Activated CD8-positive, alpha-beta memory T cell treated with anti-CD3 and anti-CD28 coated beads, Interleukin-2, amount 50 U/mL, for 1 hour (primary cell): Measurements from ENCODE around the gene PPP1R12B.
"Not testable (repeated sequence)": the region's sequence is repeated elsewhere in the genome, so short reads cannot be mapped to it uniquely, and the experiment has no call there.

Experiments used
- DNase-seq: peaks from one replicate; pipeline ENCODE4 v3.0.0-alpha.2; 2020; ENCODE audit errors: extremely low read depth

Gene PPP1R12B

DNA sequence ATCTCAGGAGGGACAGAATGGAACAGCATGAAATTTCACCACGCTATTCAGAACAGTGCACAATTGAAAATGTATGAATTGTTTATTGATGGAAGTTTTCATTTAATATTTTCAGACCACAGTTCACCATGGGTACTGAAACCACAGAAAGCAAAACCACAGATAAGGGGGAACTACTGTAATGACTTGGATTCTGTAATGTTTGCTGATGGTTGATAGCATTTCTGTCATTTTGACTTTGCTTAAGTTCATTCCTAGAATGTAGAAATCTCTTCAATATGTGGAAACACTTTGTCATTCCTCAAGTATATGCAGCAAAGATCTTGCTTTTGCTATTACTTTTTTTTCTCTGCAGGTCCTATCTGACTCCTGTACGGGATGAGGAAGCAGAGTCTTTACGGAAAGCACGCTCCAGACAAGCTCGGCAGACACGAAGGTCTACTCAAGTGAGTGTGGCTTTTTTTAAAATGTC, 139.7 kb downstream of the PPP1R12B start:
- DNase-seq = not testable (repeated sequence)

DNA sequence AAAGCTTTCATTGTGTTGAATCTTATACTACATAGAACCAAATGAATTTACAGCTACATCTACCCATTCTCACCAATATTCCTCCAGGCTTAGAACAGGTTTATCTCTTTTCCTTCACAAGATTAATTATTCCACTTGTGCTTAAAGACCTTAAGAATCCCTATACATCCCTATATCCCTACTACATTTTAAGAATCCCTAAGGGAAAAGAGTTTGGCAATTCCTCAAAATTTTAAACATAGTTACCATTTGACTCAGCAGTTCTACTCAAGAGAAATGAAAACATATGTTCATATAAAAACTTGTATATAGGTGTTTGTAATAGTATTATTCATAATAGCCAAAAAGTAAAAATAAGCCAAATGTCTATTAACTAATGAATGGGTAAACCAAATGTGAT, 140.6 kb downstream of the PPP1R12B start:
- DNase-seq = not testable (repeated sequence)

DNA sequence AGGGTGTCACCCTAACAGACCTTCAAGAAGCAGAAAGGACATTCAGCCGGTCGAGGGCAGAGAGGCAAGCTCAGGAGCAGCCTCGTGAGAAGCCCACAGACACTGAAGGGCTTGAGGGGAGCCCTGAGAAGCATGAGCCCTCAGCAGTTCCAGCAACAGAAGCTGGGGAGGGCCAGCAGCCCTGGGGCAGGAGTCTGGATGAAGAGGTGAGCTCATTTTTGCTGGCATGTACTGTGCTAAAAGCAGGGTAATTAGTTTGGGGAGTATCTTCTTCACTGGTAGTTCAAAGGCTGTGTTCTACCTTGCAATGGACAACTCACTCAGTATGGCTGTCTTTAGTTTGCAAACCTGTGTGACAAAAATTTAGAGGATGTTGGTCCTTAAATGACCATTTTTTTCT, 144.6 kb downstream of the PPP1R12B start:
- DNase-seq = not testable (repeated sequence)

DNA sequence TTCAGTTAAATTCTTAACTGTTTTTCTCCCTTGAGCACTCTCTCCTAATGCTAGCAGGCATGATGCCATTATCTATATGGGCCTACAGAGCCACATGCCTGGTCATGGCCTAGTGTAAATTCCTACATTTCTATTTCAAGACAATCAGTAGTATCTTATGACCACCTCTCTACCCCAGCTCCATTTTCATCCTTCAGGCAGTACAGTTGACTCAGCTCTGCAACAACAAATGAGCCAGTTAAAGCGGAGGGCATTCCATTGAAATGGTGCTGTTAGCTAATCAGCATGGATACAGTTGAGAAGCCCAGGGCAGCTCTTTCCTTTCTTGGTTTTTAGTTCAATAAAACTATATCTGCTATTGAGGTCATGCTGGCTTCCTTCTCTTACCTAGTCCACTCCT, 150.0 kb downstream of the PPP1R12B start:
- no peak for DNase-seq

DNA sequence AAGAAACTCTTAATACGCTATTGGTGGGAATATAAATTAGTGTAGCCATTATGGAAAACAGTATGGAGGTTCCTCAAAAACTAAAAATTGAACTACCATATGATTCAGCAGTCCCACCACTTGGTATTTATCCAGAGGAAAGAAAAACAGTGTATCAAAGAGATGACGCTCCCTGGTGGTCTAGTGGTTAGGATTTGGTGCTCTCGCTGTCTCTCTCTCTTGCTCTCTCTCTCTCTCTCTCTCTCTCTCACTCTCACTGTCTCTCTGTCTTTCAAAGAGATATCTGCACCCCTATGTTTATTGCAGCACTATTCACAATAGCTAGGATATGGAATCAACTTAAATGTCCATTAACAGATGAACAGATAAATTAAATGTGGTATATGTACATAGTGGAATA, 151.5 kb downstream of the PPP1R12B start:
- not testable (repeated sequence) for DNase-seq

DNA sequence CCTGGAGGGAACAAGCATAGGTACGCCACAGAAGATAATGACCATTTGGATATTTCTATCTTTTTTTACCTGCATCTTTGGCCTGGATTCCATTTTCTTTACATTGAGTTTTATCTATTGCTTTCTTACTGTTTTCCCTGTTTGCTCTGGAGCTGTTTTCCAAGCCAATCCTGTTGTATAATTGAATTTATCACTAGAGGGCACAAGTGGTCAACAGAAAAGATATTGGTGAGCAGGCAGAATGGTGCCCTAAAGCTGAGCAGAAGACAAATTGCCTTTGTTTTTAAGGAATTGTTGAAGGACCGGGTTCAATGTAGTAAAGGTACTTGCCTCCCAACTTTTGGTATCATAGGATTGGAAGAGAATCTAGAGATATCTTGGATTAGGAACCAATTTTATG, 152.8 kb downstream of the PPP1R12B start:
- no peak for DNase-seq

DNA sequence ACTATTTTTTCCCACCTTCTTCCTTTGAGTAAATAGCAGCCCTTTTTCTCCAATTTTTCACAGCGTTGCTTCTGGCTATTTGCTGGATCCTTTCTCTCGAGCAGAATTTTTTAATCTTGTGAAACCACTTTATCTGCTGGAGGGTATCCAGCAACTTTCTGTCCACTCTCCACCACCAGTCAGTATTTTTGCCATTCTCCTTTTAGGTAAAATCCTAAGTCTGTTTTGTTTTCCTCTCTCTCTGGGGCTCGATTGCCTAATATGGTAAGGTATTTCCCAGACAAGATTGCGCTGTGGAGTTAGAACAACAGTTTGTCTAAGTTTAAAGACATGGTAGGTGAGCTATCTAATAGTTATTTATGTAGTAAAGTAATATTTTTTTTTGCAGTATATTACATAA, 156.9 kb downstream of the PPP1R12B start:
- DNase-seq = no peak

DNA sequence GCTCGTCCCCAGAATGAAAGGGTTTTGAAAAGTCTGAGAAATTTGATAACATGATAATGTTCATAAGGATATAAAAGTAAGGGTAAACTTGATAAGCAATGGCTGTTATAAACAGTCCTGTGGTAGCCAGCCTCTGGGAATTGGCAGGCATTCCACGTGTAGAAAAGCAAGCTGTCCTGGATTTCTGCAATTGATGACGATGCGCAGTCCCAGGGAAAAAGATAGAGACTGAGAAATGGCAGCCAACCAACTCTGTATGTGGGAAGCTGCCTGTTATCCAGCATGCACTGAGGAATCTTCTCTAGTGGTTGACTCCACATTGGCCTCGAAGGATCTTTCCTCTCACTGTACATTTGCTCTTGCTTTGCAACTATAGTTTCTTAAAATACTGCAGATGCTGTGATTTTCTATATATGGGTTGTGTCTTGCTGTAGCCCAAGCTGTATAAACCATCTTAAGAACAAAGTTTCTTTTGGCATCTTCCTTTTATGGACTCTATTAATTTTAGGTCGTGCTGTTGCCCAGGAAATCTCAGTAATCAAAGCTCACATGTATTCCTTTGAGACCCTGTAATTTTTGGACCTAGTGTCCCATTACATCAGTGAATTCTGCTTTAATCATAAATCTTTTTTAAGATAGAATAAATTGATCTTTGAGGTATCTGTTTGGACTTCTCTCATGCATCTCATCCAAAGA, 157.5 kb downstream of the PPP1R12B start:
- DNase-seq = not testable (repeated sequence)

DNA sequence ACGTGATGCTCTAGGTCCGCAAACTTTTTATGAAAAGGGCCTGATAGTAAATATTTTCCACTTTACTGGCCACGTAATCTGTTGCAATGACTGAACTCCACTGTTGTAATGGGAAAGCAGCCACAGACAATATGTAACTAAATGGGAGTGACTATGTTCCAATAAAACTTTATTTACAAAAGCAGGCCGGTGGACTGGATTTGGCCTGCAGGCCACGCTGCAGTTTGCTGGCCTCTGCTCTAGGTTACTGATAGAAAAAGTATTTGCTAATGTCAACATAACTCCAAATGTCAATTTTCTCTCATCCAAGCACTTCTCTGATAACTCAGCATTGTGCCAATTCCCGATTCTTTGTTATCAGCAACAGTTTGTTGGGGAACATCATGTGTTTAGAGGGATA, 160.4 kb downstream of the PPP1R12B start:
- not testable (repeated sequence) for DNase-seq

DNA sequence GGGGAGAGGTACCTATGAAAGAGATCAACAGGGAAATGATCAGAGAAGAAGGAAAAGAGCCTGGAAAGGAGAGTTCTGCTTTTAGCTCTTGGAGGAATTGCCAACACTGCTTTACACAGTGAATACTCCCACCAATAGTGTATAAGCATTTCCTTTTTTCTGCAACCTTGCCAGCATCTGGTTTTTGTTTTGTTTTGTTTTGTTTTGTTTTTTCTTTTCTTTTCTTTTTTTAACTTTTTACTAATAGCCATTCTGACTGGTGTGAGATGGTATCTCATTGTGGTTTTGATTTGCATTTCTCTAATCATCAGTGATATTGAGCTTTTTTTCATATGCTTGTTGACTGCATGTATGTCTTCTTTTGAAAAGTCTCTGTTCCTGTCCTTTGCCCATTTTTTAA, 165.4 kb downstream of the PPP1R12B start:
- not testable (repeated sequence) for DNase-seq

DNA sequence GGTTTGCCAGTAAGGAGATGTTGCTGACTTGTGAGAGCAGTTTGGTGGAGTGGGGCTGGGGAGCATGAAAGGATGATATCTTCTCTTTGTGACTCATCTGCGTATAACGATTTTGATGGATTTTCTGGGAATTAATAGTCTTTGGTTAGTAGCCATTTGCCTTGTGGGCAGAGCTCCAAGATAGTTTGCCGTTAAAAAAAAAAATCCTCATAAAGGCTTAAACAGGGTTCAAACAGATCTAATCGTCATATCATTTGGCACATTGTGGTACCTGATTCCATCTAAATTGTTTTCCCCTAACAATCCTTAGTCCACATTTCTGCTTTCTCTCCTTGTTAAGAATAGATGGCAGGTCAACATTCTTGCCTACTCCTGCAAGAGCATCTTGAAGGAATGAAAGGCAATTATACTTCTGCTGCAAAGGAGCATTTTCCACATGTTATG, 168.0 kb downstream of the PPP1R12B start:
- no peak for DNase-seq

DNA sequence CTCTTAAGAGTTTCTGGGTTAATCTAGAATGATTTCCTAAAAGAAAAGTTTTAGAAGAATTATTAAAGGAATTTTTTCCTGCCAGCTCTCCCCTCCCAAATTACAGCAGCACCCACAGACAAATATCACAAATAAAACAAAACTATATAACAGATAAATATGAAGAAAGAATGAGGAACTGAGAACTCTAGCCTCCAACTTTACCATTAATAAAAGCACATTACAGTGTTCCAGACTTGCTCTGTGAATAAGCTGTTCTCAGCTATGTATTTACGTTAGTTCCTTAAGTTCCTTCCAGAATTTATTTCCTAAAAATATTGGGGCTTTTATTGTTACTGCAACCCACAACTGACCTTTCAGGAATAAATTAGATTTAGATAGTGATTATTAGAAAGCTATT, 168.6 kb downstream of the PPP1R12B start:
- not testable (repeated sequence) for DNase-seq

DNA sequence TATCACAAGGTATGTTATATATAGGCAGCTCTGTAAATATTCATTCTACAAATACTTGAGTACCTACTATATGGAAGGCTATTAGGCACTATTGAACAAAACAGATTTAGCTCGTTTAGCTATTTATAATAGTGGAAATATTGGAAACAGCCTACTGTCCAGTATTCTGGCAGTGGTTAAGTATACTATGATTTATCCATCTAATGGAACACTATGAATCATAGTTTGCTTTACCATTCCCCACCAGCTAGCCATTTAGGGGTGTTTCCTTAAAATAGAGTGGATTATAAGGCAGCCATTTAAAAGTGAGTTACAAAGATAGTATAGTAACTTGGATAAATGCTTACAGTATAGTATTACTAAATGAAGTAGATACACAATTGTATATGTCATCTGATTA, 169.7 kb downstream of the PPP1R12B start:
- not testable (repeated sequence) for DNase-seq

DNA sequence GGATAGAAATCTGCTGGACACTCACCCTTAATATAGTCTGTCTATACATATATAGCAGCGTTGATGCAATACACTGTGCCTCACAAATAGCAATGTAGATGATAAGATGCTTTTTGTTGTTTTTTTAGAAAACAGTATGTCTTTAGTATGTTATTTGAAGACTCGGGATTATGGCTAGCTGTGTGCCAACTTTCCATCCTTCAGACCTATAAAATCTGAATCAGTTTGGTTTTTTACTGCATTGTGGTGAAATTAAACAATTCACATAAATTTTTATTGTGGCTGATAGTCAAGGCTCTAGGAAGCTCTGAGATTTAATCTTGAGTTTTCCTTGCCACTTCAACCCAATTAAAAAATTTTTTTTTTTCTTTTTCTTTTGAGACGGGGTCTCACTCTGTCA, 170.4 kb downstream of the PPP1R12B start:
- not testable (repeated sequence) for DNase-seq

DNA sequence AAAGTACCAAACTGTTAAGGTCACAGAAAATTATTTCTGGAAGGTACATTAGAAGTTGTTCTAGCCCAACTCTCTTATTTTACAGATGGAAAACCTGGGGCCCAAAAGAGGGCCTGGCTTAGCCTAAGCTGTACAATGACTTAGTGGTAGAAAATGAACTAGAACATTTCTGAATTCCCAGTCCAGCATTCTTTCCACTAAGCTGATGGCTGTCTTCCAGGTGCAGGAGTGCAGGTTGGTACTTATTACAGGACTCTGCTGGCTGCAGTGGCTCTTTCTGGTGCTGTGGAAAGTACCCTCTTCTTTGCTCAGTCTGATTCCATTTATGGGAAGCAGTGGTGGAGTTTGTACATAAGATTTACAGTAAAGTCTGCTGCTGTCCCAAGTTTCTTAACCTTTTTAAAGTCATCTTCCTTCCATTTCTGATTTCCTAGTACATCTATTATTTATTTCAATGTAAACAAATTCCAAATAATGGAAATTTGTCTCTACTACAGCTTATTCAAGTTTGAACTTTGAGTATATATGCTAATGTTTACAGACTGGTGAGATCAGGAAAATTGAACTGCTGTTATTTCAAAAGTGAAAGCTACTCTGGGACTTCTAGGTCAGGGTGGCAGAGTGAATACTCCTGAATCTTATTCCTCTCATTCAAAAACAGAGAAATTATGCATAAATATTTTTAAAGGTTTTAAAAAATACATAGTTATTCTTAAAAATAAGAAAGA, 171.8 kb downstream of the PPP1R12B start:
- not testable (repeated sequence) for DNase-seq

DNA sequence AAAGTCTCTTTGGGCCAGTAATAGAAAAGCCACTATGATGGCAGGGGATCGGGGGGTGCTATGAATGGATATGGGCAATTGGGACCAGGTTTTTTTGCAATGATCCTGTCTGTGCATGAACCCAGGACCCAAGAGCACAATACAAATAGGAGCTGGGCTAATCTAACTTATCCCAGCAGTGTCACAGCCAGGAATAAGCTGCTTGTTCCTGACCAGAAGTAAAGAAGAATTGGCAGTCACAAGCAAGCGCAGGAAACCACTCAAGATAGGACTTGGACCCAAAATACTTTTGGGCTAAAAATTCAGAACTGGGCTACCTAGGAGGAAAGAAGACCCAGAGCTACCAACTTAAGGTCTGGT, 172.3 kb downstream of the PPP1R12B start:
- DNase-seq = not testable (repeated sequence)

DNA sequence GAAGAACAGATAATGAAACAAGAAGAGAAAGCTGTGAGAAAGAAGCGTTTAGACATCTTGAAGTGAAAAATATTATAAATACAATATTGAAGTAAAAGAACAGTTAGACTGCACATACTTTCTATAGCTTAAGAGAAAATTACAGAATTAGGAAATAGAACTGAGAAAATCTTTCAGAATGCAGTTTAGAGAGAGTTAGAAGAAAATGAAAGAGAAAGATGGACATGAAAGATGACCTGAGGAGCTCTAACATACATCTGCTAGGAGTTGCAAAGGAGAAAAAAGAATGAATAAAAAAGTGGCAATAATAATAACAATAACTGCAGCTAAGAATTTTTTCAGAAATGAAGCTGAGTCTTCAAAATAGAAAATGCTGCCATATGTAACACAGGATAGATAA, 173.0 kb downstream of the PPP1R12B start:
- DNase-seq = not testable (repeated sequence)

DNA sequence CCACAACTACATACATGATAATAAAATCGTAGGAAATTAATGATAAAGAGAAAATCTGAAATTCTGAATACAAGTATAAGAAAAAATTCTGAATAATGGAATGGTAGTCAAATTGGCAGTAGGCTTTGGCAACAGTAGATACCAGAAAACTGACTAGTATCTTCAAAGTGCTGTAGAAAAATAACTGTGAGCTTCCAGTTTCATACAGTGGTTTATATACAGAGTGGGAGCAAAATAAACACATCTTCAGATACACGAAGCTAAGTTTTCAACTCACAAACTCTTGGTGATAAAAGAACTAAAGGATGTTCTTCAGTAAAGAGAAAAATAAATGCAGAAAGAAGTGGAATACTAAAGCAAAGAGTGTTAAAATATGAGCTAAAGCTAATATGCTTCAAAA, 173.4 kb downstream of the PPP1R12B start:
- no peak for DNase-seq

DNA sequence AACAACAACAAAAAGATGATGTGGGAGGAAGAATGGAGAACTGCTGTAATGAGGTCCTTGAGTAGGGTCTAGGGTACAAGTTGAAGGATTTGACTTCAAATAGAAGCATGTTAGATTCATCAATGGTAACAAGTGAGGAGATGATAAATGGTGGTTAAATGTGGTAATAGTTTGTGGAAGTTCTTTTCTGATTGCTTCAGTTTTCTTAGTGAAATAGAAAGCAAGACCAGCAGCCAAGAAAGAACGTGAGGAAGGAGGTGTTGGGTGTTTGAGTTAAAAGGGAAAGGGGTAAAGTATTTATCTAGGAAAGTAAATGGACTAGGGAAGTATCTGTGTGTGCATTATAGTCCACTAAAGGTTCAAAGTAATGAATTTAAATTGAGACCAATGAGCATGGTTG, 177.6 kb downstream of the PPP1R12B start:
- not testable (repeated sequence) for DNase-seq

DNA sequence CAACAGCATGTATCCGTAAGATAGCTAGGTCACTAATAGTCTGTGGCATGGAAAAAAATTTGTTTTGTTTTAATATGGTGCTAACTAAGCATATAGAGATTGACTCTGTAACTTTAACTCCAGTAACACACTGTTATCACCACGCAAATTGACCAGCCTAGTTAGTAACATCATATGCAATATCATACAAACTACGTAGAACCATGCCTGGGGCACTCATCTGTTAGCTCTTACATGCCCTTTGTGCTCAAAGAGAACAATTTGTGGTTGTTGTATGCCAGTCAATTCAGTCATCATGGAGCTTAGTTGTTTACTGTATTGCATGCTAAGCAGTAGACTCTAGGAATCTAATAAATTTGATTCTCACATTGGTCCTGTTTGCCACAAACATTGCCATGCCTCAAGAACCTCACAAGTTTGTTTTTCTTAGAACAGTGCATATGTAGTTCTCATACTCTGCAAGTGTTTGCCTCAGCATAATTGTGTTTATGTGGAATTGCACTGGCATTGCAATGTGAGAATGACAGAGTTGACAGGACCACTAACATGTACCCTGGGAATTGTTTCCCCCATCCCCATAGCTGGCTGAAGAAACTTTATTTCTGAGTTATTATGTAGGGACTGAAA, 179.7 kb downstream of the PPP1R12B start:
- DNase-seq = not testable (repeated sequence)

DNA sequence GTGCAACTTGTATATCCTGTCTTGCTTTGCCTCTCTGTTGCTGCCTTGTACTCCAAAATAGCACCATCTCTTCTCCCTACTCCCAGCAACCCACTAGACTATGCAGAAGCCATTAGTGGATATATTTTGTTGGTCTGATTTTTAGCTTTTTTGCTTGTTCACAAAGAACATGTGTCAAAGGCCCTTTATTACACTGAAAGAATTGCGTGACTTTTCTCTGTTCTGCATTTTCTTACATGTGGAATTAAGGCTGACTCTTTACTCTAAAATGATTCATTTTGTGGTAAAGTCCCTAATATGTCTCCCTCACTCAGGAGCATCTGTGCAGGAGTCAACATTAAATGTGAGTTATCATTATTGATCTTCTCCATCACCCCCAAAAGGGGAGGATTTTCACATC, 182.2 kb downstream of the PPP1R12B start:
- not testable (repeated sequence) for DNase-seq

DNA sequence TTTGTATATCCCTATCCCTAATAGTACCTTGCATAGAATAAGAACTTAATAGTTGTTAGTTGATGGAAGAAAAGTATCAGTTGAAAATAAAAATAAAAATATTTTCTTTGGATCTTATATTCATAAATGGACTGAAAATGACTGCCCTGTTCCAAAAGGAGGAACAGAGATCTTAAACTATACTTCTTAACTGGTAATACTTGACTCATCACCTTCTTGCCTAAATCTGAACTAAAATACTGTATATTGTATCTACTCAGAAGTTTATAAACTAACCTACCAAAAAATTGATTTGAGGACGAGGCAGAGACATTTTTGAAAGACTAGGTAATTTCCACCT, 182.9 kb downstream of the PPP1R12B start:
- no peak for DNase-seq
